Kidney (tissue), 14 donors: ENCODE results near the gene MINDY4. TPM values are rescaled to one million over a fixed set of nuclear protein-coding genes. Genes with fewer than 3 reads are reported as not detected.
A peak's percentile ranks its signal among the peaks of the same experiment; 100 is the strongest.

ENCODE experiments used
- DNase-seq, 5 donors: peaks; one replicate each; pipeline ENCODE4 v3.0.0-alpha.2; 2013 to 2020
- FAIRE-seq: peaks from 2 replicates; lab custom pipeline; 2012; peaks lifted over from hg19 to GRCh38; lab: Jason Lieb, UNC
- H3K27ac ChIP-seq, 2 donors: one replicate each; pipeline ENCODE4 v1.7.0; 2013; ENCODE audit warnings: low read depth in 2 of 2, low read length in 2 of 2, inconsistent platforms in 1 of 2
- H3K27me3 ChIP-seq: one replicate; pipeline ENCODE4 v1.7.1; 2013; ENCODE audit warnings: low read length, inconsistent platforms; ENCODE audit not compliant: control insufficient read depth, insufficient read depth
- H3K36me3 ChIP-seq, 3 donors: one replicate each; pipeline versions ENCODE4 v1.7.0 to v1.7.1; 2013; ENCODE audit warnings: low read length in 3 of 3, control low read depth in 1 of 3, inconsistent platforms in 1 of 3; ENCODE audit not compliant: insufficient read depth in 3 of 3, control insufficient read depth in 2 of 3
- H3K4me1 ChIP-seq, 3 donors: one replicate each; pipeline versions ENCODE4 v1.7.0 to v1.7.1; 2013; ENCODE audit warnings: low read length in 3 of 3, inconsistent platforms in 1 of 3, low read depth in 1 of 3; ENCODE audit not compliant: control insufficient read depth in 2 of 3, insufficient read depth in 2 of 3
- H3K4me3 ChIP-seq, 3 donors: one replicate each; pipeline versions ENCODE4 v1.7.0 to v1.8.1; 2013; ENCODE audit warnings: low read length in 3 of 3, control low read depth in 1 of 3, inconsistent platforms in 1 of 3
- H3K9ac ChIP-seq, 3 donors: one replicate each; pipeline versions ENCODE4 v1.7.0 to v1.7.1; 2013; ENCODE audit warnings: low read length in 3 of 3, control low read depth in 1 of 3, inconsistent platforms in 1 of 3
- H3K9me3 ChIP-seq, 3 donors: one replicate each; pipeline versions ENCODE4 v1.7.0 to v1.7.1; 2013; ENCODE audit warnings: low read length in 3 of 3, control low read depth in 1 of 3, inconsistent platforms in 1 of 3; ENCODE audit not compliant: control insufficient read depth in 2 of 3, insufficient read depth in 1 of 3
- intact Hi-C: fragments of 100-400 bp; cut with DNase I; formaldehyde crosslinking; loops from one replicate; pipeline ENCODE4 v1.11.1; 2022
- polyA plus RNA-seq: library from polyadenylated mRNA; stranded (reverse); fragments of 350-450 nt; fragmentation: Illumina TruSeq; extraction: RNeasy Lipid Tissue Mini Kit (QIAGEN cat#74804); gene quantifications from one replicate; pipeline ENCODE4 v1.2.3, GENCODE V29; 2014; ENCODE audit warnings: low read depth, low replicate concordance; ENCODE audit not compliant: insufficient read depth
- total RNA-seq: library from RNA; stranded (reverse); fragmentation: NEBNext Ultra II Directional; extraction: Animal tissue kit (Norgen Biotek cat#: 25700); gene quantifications from one replicate; pipeline ENCODE4 v1.2.1, GENCODE V29; 2021
- TF ChIP-seq, protein P1 (sequence below): IDR thresholded peaks from 3 replicates; pipeline ENCODE4 v1.5.1; 2012; ENCODE audit warnings: mild to moderate bottlenecking, moderate library complexity, borderline replicate concordance; ENCODE audit not compliant: insufficient read depth; ENCODE audit errors: extremely low read depth
- donor health status: control.
- donor health status: control.
- donor health status: control.
- donor health status: control.
- donor health status: control.
- donor health status: DM: yes; HTN: yes; CAD: no.
- donor health status: Normal renal cell carcinoma (clear cell type).

Gene MINDY4
- total and polyA plus RNA-seq, 2 donors from 2014 or later = 5.3 to 15.3 TPM

DNA sequence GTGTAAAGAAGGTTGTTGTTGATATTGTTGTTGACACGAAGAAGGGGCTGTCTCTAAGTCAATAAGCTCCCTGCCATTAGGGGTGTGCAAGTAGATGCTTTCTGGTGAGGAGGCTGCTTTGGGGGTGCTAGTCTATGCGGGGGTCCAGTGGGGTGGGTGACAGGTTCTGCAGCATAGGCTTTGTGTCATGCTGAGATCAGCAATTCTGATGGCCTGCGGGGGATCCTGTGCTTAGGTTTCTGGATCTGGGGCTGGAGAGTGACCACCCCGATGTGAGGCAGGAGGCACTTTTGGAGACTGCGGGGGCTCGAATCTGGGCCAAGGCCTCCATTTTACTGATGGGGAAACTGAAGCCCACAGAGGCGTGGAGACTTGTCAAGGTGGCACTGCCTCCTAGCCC lies 145.6 kb downstream of the MINDY4 start:
- intact Hi-C loops = no loop called here
- no peak for DNase-seq
- no peak overlapping the region for H3K9ac ChIP-seq
- H3K27me3 ChIP-seq = no peaks in the 10 kb centered on the region
- H3K36me3 ChIP-seq = peaks cover 0 to 6% (median 0%) of the 10 kb centered on the region in 3 donors
- no peaks in the 10 kb centered on the region for H3K9me3 ChIP-seq
- peak overlapping the region in 1 of 3 donors; percentile 77 for H3K4me3 ChIP-seq
- H3K27ac ChIP-seq = no peak overlapping the region
- TF ChIP-seq, protein P1, sequence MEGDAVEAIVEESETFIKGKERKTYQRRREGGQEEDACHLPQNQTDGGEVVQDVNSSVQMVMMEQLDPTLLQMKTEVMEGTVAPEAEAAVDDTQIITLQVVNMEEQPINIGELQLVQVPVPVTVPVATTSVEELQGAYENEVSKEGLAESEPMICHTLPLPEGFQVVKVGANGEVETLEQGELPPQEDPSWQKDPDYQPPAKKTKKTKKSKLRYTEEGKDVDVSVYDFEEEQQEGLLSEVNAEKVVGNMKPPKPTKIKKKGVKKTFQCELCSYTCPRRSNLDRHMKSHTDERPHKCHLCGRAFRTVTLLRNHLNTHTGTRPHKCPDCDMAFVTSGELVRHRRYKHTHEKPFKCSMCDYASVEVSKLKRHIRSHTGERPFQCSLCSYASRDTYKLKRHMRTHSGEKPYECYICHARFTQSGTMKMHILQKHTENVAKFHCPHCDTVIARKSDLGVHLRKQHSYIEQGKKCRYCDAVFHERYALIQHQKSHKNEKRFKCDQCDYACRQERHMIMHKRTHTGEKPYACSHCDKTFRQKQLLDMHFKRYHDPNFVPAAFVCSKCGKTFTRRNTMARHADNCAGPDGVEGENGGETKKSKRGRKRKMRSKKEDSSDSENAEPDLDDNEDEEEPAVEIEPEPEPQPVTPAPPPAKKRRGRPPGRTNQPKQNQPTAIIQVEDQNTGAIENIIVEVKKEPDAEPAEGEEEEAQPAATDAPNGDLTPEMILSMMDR = no peak
- peaks cover 0 to 8% (median 4%) of the 10 kb centered on the region in 3 donors for H3K4me1 ChIP-seq
- FAIRE-seq = no peak

DNA sequence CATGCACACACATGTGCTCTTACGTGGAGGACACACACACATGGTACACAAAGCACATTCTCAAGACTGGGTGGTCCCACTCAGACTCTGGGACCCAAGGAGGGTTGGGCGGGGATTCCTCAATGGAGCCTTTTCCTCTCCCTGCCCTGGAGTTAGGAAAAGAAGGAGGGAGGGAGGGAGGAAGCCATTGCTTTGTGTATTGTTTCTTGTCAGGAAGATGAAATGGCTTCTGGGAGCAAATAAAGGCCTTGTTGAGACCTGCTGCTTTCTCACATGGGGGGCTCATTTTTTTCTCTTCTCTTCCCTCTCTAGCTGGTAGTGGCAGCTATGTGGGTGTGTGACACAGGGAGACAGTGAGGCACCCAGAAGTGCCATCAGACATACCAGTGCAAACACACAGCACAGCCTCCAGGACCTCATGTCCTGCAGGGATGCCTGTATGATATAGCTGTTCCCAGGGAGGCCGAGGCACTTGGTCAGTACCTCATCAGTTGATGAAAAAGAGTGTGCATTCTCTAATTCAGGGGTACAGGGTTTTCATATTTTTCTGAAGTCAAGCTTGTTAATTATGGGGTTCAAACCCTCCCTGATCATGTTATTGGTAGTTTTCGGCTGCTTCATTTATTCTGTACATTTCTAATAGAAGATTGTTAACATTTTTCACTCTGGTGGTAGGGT lies 146.1 kb downstream of the MINDY4 start:
- Histone ChIP-seq H3K9ac (no peak overlapping the region), H3K27me3 (no peaks in the 10 kb centered on the region), H3K36me3 (peaks cover 0 to 8% (median 0%) of the 10 kb centered on the region in 3 donors), H3K27ac (no peak overlapping the region), H3K4me1 (peaks cover 0 to 9% (median 4%) of the 10 kb centered on the region in 3 donors), H3K9me3 (no peaks in the 10 kb centered on the region), H3K4me3 (peak overlapping the region in 1 of 3 donors; percentile 77)
- FAIRE-seq (no peak), DNase-seq (peak in 1 of 5 donors; percentile 8)
- TF ChIP-seq, protein P1 = no peak
- intact Hi-C loops = no loop called here

DNA sequence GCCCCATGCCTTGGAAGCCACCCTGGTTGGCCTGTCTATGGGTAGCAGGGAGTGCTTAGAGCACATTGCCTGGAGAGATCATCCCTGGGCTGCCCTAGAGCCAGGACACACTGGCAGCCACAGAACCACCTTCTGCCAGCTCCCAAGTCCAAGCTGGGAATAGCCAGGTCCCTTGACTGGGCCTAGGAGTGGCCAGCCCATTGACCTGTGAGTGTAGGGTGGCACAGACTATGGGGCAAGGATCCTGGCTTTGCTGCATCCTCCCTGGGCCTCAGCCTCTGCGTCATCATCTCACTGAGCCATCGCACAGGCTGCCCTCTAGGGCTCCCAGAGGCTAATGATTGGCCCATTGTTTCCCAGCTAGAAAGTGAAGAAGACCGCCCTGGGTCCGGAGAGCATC lies 147.5 kb downstream of the MINDY4 start:
- intact Hi-C loops = no loop called here
- Histone ChIP-seq H3K9ac (peak overlapping the region in 1 of 3 donors; percentile 36), H3K4me3 (no peak overlapping the region), H3K27ac (peak overlapping the region in 1 of 2 donors; percentile 9), H3K9me3 (no peaks in the 10 kb centered on the region), H3K36me3 (peaks cover 0 to 15% (median 2%) of the 10 kb centered on the region in 3 donors), H3K27me3 (no peaks in the 10 kb centered on the region), H3K4me1 (peaks cover 0 to 9% (median 4%) of the 10 kb centered on the region in 3 donors)
- peak in 2 of 5 donors; percentile 22 to 33 for DNase-seq
- no peak for FAIRE-seq
- TF ChIP-seq, protein P1 = no peak
